Chondrocyte (in vitro differentiated cells): ENCODE measurements around the gene MGRN1. TPM values are rescaled to one million over a fixed set of nuclear protein-coding genes. Genes with fewer than 3 reads are reported as not detected.

Experiments
- DNase-seq: peaks from one replicate; pipeline ENCODE4 v3.0.0; 2021; ENCODE audit warnings: mixed read lengths, low spot score
- H3K27ac Mint-ChIP-seq: one replicate; pipeline ENCODE4 v1.8.0; 2021; ENCODE audit warnings: mild to moderate bottlenecking, moderate library complexity, mixed read lengths; ENCODE audit not compliant: unreplicated experiment
- H3K27me3 Mint-ChIP-seq: 2 replicates; pipeline ENCODE4 v1.8.0; 2021; ENCODE audit warnings: low read depth, mixed read lengths
- H3K36me3 Mint-ChIP-seq: 2 replicates; pipeline ENCODE4 v1.8.0; 2021; ENCODE audit warnings: low read depth, mixed read lengths
- H3K4me1 Mint-ChIP-seq: 2 replicates; pipeline ENCODE4 v1.8.0; 2021; ENCODE audit warnings: low read depth, mild to moderate bottlenecking, mixed read lengths
- H3K4me3 Mint-ChIP-seq: one replicate; pipeline ENCODE4 v1.8.0; 2021; ENCODE audit warnings: mild to moderate bottlenecking, moderate library complexity, mixed read lengths; ENCODE audit not compliant: unreplicated experiment
- H3K9me3 Mint-ChIP-seq: 2 replicates; pipeline ENCODE4 v1.8.0; 2021; ENCODE audit warnings: low read depth, mixed read lengths
- CTCF ChIP-seq: fragments of 200-600 bp; sonication (generic); IDR thresholded peaks from 2 replicates; pipeline ENCODE4 v1.5.0; 2021; ENCODE audit warnings: antibody characterized with exemption, mild to moderate bottlenecking, moderate library complexity
- total RNA-seq: library from RNA; stranded (reverse); gene quantifications from 3 replicates; pipeline ENCODE4 v1.2.1, GENCODE V29; 2021

MGRN1 gene
- total RNA-seq, 1 donor from 2014 or later: 83.4 TPM

- no peak for DNase-seq
- Mint-ChIP-seq H3K27ac (no peak overlapping the region), H3K4me1 (no peaks in the 10 kb centered on the region), H3K9me3 (peaks cover 4% of the 10 kb centered on the region), H3K36me3 (peaks cover 10% of the 10 kb centered on the region), H3K4me3 (no peak overlapping the region), H3K27me3 (no peaks in the 10 kb centered on the region)
- no peak for TF ChIP-seq CTCF
Measured at GRCh38 chr16:4634768-4635167, 10.1 kb downstream of the MGRN1 start.

GRCh38 chr16:4636196-4636595 lies 11.6 kb downstream of the MGRN1 start:
- peaks cover 2% of the 10 kb centered on the region for H3K9me3 Mint-ChIP-seq
- peaks cover 7% of the 10 kb centered on the region for H3K4me1 Mint-ChIP-seq
- H3K4me3 Mint-ChIP-seq: no peak overlapping the region
- peaks cover 9% of the 10 kb centered on the region for H3K36me3 Mint-ChIP-seq
- no peak for DNase-seq
- no peaks in the 10 kb centered on the region for H3K27me3 Mint-ChIP-seq
- H3K27ac Mint-ChIP-seq: no peak overlapping the region
- TF ChIP-seq CTCF: no peak

- no peaks in the 10 kb centered on the region for H3K9me3 Mint-ChIP-seq
- peaks cover 5% of the 10 kb centered on the region for H3K36me3 Mint-ChIP-seq
- no peak overlapping the region for H3K27ac Mint-ChIP-seq
- TF ChIP-seq CTCF: no peak
- no peak overlapping the region for H3K4me3 Mint-ChIP-seq
- H3K4me1 Mint-ChIP-seq: peaks cover 8% of the 10 kb centered on the region
- no peaks in the 10 kb centered on the region for H3K27me3 Mint-ChIP-seq
- no peak for DNase-seq
Measured at GRCh38 chr16:4637501-4638166, 13.0 kb downstream of the MGRN1 start.

GRCh38 chr16:4639899-4640509 lies 15.4 kb downstream of the MGRN1 start:
- peaks cover 5% of the 10 kb centered on the region for H3K36me3 Mint-ChIP-seq
- no peak for TF ChIP-seq CTCF
- H3K4me3 Mint-ChIP-seq: no peak overlapping the region
- DNase-seq: no peak
- H3K4me1 Mint-ChIP-seq: peaks cover 8% of the 10 kb centered on the region
- H3K27me3 Mint-ChIP-seq: no peaks in the 10 kb centered on the region
- no peaks in the 10 kb centered on the region for H3K9me3 Mint-ChIP-seq
- peak overlapping the region; percentile 22 for H3K27ac Mint-ChIP-seq

GRCh38 chr16:4640572-4641305 lies 16.1 kb downstream of the MGRN1 start:
- TF ChIP-seq CTCF: no peak
- Mint-ChIP-seq H3K4me3 (no peak overlapping the region), H3K36me3 (peaks cover 5% of the 10 kb centered on the region), H3K9me3 (no peaks in the 10 kb centered on the region), H3K4me1 (peaks cover 8% of the 10 kb centered on the region), H3K27ac (no peak overlapping the region), H3K27me3 (no peaks in the 10 kb centered on the region)
- DNase-seq: no peak
